ENCODE results near the gene PIK3CB.
"Not testable (repeated sequence)": the region's sequence is repeated elsewhere in the genome, so short reads cannot be mapped to it uniquely, and the experiment has no call there.

PIK3CB gene

DNA sequence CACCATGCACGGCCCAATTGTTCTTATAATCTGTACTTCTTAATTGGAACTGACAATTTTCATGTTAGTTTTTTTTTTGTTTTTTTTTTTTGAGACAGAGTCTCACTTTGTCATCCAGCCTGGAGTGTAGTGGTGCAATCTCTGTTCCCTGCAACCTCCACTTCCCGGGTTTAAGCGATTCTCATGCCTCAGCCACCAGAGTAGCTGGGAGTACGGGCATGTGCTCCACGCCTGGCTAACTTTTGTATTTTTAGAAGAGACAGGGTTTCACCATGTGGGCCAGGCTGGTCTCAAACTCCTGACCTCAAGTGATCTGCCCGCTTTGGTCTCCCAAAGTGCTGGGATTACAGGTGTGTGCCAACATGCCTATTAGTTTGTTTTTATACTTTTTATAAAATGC is 153.8 kb downstream of the PIK3CB start:
- DNase-seq (ENCODE audit: low read depth): not testable (repeated sequence)

DNA sequence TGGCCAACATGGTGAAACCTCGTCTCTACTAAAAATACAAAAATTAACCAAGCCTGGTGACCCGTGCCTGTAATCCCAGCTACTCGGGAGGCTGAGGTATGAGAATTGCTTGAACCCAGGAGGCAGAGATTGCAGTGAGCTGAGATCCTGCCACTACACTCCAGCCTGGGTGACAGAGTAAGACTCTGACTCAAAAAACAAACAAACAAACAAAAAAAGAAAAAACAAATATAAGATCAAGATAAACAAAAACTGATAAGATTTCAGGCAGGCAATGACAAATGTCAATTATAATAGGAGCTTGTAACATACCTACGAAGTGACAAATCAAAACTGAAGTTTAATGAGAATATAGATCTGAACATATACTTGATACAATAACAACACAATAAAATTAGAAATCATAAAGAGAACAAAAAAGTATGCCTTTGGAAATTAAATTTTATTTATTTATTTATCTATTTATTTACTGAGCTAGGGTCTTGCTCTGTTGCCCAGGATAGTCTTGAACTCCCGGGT is 155.8 kb downstream of the PIK3CB start:
- no peak for DNase-seq (ENCODE audit: low read depth)

DNA sequence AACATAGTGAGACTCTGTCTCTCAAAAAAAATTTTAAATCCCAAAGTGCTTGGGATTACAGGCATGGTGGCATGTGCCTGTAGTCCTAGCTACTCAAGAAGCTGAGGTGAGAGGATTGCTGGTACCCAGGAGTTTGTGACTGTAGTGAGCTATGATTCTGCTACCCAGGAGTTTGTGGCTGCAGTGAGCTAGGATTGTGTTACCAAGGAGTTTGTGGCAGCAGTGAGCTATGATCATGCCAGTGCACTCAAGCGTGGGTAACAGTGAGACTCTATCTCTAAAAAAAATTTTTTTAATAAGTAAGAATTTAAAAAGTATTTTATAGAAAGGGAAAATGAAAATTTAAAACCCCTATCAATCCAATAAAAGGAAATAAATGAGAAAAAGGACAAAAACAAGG is 156.6 kb downstream of the PIK3CB start:
- DNase-seq (ENCODE audit: low read depth): no peak

DNA sequence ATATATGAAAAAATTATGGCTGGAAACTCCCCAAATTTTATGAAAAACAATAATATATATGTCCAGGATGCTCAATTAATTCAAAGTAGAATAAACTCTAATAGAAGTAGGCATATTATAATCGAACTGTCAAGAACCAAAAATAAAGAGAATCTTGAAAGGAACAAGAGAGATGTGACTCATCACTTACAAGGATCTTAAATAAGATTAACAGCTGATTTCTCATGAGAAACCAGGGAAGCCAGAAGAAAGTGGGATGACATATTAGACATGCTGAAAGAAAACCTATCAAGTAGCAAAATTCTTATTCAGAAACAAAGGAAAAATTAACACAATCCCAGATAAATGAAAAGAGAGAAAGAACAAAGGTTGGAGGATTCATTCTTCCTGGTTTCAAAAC is 159.3 kb downstream of the PIK3CB start:
- DNase-seq (ENCODE audit: low read depth): no peak

DNA sequence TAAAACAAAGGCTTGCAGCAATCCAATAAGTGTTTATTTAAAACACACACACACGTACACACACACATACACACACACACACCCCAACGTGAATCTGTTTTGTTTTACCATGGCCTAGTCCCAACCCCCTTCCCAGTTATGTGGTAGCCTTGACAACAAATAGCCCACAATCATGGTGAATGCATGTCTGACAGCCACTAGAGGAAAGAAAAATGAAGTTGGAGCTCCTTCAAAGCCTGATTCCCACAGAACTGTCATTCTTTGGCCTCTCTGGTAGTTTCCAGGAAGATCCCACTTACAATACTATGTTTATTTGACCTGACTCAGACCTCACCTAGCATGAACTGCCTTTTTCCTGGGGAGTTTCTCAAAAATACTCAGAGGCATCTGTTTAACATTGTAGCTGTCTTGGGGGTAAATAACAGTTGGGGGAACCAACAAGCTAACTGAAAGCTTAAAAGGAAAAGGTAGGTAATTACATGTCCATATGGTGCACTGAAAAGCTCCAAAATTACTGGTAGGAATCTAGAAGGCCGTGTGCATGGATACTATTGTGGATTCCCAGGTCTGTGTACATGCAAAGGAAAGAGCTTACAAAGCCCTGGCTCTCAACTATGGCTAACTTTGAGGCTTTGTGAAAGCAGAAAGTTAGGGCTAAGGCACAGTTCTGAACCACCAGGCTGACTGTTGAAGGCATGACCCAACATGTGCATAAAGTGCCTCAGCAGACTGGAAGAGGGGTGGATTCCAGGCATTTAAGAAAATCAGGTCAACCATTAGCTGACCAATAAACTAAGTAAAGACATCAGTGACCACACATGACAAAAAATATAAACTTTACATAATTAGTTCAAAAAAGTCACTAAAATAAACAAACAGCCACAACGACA is 160.8 kb downstream of the PIK3CB start:
- no peak for DNase-seq (ENCODE audit: low read depth)

DNA sequence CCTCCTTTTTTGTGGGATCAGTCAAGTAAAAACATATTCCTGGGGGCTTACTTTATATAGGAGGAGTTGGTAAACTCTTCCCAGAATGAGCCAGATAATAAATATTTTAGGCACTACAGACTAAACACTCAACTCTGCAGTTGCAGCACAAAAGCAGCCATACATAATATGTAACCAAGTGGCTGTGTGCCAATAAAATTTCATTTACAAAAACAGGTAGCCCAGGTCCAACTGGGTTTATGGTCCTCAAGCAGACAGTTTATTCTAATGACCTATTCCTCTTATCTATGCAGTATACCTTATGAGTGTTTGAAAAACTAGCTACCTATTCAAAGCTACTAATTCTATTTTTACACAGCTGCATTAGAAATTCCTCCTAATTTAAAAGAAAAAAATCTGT is 164.3 kb downstream of the PIK3CB start:
- no peak for DNase-seq (ENCODE audit: low read depth)

DNA sequence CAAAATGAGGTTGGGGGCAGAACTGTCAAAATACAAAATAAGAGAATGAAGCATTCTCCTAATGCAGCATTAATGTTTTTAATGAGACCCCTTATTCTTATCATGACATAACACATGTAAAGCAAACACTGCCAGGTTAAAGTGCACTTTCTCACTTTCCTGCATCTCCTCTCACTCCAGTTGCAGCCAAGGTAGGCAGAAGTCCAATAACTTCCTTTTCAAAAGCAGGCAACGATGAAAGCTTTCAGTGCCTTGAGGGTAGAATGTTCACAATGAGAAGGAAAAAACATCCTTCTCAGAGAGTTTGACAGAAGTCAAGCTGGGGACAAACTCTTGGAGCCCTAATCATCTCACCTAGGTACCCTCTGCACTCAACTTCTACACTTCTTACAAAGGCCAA is 166.6 kb downstream of the PIK3CB start:
- DNase-seq (ENCODE audit: low read depth): no peak

DNA sequence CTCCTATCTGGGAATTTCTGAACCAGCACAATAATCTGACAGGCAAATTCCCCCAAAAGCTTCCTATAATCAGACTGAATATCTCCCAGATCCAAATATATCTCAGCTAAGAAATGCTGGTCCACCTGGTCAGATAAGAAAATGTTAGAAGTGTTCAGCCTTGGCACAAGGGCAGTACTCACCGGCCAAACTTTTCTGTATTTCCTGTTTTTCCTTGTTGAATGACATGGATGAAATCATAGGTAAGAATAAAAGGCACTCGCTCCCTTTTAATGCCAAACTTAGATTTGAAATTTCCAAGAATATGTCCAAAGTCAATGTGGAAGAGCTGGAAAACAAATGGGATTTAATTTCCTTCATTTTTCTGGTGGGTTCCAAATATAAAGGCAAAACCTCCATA is 177.2 kb downstream of the PIK3CB start:
- DNase-seq (ENCODE audit: low read depth): no peak

DNA sequence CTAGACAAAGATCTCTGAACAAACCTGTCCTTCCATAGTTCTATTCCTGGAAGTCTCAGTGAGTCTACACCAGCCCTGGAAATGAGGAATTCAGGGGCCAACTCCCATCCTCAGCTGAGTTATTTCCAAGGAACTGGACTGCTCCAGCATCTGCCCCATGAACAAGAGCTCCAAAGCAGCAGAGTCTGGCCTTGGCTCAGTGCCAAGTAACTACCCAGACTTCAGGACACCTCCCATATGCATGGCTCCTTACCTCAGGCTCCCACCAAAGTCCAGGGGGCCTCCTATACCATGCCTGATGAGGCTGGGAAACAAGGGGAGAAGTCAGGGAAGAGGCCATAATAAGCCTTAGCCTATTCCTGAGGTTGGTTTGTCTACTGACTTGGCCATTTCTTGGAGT is 181.2 kb downstream of the PIK3CB start:
- DNase-seq (ENCODE audit: low read depth): no peak

DNA sequence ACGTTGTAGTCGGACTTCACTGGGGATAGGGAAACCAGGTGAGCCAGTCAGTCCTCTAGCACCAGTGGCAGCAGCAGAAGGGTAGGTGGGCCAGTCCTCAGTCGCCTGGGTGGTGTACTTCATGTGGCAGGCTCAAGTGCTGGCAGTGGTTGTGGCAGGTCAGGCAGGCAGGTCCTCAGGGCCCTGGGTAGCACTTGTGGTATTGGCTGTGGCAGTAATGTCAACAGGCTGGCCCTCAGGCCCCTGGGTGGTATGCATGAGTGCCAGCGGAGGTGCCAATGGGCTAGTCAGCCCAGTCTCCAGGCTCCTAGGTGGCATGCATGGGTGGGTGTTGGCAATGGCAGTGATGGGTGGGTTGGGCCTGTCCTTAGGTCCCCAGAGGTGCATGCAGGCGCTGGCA is 185.6 kb downstream of the PIK3CB start:
- DNase-seq (ENCODE audit: low read depth): no peak

DNA sequence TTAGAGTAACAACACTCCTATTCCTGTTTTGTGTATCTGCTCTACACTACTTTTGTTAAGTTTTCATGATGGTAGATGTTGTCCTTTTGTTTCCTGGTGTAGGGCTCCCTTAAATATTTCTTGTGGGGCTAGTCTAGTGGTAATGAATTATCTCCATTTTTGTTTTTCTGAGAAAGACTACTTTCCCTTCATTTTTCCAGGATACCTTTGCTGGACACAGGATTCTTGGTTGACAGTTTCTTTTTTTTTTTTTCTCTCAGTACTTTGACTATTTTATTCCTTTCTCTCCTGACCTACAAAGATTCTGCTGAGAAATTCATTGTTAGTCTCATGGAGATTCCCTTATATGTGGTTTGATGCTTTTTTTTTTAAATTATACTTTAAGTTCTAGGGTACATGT is 188.2 kb downstream of the PIK3CB start:
- DNase-seq (ENCODE audit: low read depth): no peak

DNA sequence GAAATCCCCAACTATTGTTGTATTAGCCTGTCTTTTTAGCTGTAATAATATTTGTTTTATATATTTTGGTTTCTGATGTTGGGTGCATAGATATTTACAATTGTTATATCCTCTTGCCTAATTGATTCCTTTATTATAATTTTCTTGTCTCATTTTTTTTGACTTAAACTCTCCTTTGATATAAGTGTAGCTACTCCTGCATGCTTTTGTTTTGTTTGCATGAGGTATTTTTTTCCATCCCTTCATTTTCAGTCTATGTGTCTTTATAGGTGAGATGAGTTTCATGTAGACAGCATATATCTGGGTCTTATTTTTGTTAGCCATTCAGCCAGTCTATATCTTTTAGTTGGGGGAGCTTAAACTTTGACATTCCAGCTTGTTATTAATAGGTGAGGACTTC is 188.7 kb downstream of the PIK3CB start:
- DNase-seq (ENCODE audit: low read depth): no peak

DNA sequence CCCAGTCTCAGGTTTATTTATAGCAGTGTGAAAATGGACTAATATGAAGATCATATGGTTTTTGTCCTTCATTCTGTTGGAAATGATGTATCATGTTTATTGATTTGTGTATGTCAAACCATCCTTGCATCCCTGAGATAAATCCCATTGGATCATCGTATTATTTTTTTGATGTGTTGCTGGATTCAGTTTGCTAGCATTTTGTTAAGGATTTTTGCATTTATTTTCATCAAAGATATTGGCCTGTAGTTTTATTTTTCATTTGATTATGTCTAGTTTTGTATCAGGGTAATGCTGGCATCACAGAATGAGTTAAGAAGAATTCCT is 191.8 kb downstream of the PIK3CB start:
- DNase-seq (ENCODE audit: low read depth): no peak

DNA sequence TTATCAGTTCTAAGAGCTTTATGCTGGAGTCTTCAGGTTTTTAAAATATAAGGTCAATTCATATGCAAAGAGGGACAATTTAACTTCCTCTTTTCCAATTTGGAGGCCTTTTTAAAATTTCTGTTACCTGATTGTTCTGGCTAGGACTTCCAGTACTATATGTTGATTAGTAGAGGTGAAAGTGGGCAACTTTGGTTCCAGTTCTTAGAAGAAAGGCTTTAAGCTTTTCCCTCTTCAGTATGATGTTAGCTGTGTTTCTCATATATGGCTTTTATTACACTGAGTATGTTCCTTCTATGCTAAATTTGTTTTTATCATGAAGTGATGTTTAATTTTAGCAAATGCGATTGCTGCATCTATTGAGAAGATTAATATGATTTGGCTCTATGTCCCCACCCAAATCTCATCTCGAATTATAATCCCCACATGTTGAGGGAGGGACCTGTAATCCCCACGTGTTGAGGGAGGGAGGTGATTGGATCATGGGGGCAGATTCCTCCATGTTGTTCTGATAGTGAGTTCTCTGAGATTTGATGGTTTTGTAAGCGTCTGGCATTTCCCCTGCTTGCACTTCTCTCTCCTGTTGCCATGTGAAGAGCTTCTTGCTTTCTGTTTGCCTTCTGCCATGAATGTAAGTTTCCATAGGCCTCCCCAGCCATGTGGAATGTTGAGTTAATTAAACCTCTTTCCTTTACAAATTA is 192.4 kb downstream of the PIK3CB start:
- no peak for DNase-seq (ENCODE audit: low read depth)

DNA sequence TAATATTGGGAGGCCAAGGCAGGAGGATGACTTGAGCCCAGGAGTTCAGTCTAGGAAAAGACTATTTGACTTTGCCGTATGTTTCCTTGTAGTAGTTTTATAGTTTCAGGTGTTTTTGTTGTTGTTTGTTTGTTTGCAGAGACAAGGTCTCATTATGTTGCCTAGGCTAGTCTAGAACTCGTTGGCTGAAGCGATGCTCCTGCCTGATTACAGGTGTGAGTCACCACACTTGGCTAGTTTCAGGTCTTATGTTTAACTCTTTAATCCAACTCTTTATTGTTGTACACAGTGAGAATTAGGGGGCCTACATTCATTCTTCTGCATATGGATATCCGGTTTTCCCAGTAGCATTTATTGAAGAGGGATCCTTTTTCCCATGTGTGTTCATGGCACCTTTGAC is 194.2 kb downstream of the PIK3CB start:
- no peak for DNase-seq (ENCODE audit: low read depth)

DNA sequence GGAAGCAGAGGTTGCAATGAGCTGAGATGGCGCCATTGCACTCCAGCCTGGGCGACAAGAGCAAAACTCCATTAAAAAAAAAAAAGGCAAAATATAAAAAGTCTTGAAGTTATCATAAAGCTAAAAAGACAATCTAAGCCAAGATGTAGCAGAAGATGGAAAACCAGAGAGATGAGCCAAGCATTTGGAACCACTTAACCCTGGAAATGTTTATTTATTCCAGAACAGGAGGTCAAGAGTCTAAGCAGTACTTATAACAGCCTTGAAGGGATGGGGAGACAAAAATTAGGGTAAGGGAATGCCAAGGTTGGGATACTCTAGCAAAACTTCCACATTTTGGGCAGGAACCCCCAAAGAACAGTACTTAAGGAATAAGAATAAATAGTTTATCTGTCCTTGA is 196.1 kb downstream of the PIK3CB start:
- no peak for DNase-seq (ENCODE audit: low read depth)

DNA sequence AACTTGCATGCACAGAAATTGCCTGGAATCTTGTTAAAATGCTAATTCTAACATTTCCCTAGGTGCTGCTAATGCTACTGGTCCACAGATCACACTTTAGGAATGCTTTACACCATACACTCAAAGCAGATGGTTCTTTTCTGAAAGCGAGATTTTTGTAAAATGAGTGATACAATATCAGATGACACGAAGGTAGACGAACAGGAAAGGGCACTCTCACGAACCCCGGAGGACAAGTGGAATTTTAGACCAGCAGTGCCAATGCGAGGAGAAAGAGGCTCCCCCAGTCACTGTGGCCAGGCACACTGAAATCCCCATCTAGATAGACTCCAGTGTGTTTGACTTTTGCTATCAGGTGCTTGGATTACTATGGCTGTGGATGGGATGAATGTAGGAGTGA is 205.2 kb downstream of the PIK3CB start:
- DNase-seq (ENCODE audit: low read depth): no peak

DNA sequence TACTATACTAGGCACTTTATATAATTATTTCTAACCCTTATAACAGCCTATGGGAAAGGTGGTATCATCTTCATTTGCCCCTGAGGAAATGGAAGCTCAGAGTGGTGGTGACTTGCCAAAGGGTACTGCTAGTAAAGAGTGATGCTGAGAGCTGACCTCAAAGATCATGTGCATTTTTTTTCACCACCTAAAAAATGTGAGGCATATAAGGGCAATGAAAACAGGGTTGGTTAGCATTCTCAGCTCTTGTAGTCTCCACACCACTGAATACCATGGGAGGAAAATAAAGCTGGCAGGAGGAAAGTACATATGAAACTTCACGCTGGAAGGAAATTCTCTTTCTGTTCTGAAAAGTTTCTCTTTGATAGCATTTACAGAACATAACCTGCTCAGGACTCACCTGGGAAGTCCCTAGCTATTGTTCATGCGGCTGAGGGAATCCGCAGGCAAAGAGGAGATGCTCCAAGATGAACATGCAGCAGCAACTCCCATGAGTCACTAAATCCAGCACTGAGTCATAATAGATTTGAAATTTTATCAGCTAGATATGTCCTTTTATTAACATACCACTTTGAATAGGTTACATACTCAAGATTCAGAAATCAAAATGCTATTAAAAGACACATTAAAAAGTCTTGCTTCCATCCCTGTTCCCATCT is 208.9 kb downstream of the PIK3CB start:
- DNase-seq (ENCODE audit: low read depth): no peak

DNA sequence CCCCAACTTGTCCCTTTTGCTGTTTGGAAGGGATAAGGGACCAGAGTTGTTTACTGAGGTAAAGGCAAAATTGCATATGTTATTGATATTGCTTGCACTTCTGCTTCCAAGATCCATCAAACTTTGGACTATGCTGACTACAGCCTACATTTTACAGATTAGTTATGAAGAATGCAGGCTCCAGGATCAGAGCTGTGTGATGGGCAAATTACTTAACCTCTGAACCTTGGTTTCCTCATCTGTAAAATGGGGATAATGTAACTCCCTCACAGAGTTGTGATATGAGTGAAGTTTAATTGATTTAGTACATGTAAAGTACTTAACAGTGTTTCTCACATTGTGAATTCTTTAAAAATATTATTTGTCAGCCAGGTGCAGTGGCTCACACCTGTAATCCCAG is 210.2 kb downstream of the PIK3CB start:
- DNase-seq (ENCODE audit: low read depth): no peak

DNA sequence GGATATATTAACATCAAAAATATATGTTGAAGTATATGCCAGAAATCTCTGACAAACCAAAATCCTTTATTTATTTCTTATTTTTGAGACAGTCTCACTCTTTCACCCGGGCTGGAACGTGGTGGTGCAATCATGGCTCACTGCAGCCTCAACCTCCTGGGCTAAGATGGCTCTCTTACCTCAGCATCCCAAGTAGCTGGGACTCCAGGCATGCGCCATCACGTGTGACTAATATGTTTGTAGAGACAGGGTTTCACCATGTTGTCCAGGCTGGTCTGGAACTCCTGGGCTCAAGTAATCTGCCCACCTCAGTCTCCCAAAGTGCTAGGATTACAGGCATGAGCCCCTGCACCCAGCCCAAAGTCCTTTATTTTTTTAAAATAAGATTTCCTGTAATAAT is 214.3 kb downstream of the PIK3CB start:
- no peak for DNase-seq (ENCODE audit: low read depth)

DNA sequence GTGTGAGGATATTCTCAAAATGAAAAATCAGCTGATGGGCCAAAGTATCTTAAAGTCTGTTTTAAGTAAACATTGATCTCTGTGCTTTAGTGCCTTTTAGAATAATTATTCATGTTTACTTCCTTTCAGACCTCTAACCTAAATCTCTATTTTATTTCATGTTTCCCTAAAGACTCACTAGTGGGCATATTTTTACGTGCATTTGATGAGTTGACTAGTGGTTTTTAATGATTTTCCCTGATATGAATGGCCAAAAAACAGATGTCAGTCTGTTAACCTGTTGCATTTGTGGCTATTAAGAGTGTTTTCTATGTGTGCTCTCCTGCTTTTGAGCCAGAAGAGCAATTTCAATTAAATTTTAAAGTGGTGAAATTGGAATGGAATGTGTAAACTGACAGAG is 219.3 kb downstream of the PIK3CB start:
- no peak for DNase-seq (ENCODE audit: low read depth)

DNA sequence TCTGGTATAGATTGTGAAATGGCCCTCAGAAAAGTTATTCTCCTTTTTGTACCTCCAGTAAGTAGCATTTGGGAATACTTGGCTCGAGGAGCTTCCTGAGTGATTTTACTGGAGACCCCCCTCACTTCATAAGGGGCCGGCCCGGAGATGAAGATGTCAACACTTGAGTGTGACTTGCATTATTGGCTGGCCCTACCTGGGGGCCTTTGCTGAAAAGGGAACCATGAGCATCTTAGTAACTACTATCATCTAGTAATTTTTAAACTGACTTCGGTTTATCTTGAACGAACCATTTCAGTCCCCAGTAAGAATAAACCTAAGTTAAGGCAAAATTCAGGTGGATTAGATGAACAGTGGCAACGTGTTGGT is 224.8 kb downstream of the PIK3CB start:
- DNase-seq (ENCODE audit: low read depth): no peak
